Measurements from ENCODE around the gene EGR2.

The EGR2 gene

DNA sequence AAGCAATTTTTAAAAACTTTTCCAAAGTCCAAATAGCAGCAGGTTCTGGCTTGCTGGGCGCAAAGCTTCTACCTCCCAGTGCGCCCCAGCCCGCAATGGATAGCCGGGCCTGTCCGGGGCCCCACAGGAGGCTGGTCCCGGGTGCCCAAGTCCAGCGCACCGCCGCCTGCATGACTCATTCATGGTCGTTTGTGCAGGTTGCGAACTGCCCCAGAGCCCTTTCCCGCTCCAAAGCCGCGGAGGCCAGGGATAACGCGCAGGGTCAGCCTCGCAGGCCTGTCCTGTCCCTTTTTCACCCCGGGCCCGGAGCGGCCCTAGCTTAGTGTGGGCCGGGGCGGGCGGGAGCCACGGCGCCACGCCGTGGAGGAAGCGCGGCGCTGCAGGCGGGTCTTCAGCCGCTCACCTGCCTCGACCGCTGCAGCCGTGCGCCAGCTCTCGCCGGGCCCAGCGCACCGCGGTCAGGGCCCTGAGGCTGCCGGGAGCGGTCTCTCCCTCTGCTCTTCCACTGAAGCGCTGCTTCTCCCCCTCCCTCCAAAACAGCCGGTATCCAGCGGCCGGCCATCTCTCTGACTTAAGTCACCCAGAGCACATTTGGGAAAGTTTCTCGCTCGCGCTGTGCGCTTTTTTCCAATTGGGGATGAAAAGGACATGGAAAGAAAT is 1.7 kb upstream of the EGR2 start:
- DNase-seq = peak; percentile 41

DNA sequence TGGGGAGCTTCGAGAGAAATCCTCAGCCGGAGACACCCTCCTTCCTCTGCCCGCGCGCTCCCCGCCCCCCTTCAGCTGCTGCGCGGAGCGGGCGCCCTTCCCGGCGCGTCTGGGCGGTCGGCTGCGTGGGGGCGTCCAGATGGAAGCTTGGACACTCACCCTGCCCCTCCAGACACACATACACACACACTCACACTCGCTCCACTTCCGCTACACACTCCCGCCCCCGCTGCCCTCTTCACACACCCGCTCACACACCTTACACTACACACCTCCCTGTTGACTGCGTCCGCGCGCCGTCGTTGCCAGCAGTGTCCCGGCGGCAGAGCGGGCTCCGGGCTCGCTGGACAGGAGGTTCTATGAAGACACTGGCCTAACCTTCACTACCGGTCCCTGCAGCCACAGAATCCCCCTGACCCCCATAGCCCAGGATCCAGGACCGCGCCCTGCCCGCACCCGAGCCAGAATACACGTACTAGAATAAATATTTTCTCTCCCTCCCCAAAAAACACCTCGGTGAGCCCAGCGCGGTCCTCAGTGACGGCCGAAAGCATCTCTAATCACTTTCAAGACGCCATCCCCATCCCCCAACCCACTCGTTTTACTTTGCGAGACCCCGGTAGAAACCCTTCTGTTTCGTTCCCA is 1.1 kb upstream of the EGR2 start:
- no peak for DNase-seq

DNA sequence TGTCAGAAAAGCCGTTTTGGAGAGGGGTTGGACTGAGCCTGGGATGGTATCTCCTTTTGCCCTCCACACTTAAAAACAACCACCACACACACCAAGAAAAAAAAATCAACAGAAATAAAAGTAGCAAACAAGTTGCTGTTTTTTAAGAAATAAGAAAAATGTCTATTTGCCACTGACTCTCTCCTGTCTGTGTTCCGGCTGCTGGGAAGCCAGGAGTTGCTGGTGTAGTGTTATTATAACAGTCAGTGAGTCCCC is 163 bp downstream of the EGR2 start:
- DNase-seq = no peak

DNA sequence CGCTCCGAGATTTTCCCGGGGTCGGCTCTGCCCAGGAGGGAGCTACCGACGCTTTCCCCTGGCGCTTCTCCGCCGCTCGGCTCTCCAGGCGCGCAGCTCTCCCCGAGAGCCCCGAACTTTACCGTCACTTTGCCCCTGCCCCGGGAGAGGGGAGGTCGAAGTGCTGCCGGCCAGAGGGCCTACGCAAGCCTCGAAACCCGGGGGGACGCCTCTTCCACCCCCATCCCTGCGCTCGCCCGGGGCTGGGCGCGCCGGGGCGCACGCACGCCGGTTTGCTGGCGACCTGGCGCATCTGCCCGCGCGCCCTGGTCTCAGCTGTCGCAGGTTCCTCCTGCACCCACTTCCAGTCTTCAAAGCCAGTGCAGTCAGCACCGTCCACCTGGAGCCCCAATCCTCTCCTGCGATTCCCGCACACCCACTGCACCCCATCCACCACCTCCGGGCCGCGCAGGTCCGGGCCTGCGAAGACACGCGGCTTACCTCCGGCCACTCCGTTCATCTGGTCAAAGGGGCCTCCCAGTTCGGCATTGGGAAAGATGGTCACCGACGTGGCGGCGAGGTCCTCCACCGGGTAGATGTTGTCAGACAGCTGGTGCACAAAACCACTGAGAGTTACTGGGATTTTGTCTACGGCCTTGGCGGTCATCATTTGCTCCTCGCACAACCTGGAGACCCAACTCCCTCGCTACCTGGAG is 638 bp downstream of the EGR2 start:
- DNase-seq = no peak

DNA sequence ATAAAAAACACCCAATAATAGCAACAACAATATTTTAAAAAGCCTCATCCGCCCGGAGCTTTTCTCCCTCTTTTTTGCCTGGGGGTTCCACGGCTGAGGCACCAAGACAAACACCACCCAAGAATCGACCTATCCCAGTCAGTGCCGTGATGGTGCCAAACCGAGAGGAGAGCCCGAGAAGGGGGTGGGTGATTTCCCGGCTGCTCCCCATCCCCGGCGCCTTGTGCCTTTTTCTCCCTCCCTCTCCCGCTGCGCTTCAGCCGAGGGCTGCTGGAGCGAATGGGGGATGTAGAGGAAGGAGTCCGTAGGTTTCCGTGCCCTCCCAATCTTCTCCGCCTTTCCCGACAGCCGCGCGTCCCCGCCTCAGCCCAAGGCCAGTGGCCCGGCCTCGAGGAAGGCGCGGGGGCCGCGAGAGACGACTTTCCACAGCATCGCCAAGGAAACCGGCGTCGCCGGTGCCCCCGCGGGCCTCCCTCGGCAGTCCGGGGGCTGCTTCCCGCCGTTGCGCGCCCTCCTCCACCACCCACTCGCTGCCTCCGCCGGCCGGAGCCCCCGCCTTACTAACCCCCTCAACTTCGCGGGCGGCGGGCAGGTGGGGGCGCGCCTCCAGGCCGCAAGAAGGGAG is 1.3 kb downstream of the EGR2 start:
- DNase-seq = no peak

DNA sequence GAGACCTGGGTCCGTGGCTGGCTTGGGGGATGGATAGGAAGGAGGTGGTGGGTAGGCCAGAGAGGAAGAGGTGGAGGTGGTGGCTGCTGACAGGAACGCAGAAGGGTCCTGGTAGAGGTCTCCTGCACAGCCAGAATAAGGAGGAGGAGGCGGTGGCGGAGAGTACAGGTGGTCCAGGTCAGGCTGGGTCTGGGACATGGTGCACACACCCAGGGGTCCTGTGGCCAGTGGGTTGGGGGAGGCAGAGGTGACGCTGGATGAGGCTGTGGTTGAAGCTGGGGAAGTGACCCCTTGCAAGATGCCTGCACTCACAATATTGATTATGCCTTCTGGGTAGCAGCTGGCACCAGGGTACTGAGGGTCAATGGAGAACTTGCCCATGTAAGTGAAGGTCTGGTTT is 2.2 kb downstream of the EGR2 start:
- DNase-seq = no peak

DNA sequence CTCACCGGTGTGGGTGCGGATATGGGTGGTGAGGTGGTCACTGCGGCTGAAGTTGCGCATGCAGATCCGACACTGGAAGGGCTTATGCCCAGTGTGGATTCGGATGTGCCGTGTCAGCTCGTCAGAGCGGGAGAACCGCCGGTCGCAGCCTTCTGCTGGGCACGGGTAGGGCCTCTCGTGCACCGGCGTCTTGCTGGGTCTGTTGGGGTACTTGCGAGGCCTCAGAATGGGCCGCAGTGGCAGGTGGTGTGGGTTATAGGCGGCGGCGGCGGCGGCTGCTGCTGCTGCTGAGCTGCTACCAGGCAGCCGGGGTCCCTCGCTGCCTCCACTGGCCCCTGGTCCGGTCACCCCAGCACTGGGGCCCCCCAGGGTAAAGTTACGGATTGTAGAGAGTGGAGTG is 2.7 kb downstream of the EGR2 start:
- no peak for DNase-seq

DNA sequence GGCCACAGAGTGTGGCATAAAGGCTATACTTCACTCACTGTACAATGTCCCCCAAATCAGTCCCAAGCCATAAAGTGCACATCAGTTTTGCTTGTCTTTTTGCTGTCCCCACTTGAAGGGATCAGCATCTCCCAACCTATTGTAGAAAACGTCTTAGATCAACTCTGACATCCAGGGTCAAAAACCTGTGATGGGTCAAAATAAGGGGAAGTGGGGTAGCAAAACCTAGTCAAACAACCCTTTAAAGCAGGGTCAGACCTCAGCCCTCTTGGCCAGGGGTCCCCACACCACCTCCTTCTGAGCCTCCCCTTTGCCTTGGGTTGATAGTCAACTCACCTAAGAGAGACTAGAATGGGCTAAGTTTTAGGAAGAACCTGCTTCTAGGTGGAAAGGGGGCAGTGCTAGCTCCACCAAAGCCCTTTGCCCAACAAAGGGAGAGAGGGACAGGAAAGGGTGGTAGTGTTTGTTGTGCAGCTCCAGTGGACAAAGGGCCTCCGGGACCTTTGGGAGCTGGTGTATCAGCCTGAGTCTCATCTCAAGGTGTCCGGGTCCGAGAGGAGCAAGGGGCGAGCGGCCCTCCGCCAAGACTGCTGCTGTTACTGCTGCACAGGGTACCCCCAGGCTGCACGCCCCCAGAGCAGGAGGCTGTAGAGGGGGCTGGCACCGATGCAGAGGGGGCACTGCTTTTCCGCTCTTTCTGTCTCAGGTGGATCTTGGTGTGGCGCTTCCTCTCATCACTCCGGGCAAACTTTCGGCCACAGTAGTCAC is 3.3 kb downstream of the EGR2 start:
- DNase-seq = no peak

DNA sequence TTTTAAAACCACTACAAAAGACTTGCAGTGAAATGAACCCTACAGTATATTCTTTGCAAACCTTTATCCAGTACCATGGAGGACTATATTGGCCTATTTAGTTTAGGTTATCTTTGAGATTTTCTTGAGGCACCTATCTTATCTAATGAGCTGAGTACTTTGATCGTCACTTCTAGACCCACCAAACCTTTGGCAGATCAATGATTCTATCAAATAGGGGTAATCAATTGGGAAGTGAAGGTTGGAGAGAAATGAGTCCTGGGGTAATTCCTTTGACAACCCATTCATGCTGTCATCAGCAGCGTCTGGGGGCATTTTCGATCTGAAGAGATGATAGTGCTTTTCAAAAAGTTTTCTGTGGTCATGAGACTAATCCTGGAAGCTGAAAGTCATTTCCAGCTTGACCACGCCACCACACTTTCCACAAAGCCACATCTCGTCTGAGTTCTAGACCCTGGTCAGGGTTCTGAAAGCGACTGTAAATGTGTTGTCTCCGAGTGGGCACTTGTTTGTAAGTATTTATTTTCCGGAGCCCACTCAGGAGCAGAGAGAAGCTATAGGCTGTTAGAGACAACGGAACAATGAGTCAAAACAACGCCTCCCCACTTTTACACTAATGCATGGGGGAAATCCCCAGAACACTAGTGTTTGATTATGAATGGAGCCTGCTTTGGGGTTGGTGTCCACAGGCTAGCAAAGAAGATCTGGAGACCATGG is 4.8 kb downstream of the EGR2 start:
- DNase-seq = no peak

DNA sequence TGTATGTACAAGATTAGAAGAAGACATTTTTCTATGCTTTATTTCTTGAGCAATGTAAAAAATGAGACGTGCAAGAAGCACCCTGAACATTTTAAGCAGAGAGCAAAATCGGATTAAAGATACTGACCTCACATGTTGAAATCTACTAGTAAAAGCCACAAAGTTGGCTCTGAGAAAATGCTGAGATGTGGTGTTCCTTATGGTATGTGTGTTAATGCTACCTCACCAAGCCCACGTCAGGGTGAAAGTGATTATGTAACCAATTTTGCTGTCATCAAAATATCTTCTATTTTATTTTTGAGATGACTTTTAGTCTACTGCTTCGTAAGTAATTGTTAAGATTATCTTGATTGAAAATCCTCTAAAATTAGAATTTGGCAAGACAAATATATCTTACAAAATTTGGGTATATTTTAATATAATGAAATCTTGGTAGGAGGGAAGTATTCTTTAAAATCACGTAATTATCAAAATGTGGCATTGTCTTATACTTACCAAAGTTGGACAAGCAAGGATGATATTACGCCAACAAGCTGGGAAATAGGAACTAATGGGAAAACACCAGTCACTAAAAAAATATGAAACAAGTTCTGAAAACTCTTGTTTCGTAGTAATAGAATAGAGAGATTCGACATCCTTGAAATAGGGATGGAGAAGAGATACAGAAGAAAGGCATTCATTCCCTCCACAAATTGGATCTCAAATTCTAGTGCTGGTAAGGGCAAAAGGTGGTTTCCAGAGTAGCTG is 5.8 kb downstream of the EGR2 start:
- DNase-seq = no peak

DNA sequence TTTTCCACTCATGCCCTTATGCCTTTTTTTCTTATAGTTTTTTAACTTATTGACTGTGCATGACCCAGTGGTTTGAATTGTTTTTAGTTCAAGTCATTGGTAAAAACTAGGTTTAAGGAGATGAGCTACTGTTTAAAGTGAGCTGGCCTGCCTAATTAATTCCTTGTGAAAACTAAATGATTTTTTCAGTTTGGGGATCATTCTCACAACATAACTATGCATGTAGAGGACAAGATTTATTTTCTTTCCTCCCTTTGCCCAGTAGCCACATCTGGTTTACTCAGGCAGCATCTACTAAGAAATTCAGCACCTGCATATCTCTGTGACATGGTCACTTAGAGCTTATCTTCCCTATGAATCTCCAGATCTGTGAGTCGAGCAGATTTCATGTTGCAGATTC is 9.9 kb downstream of the EGR2 start:
- DNase-seq = no peak

DNA sequence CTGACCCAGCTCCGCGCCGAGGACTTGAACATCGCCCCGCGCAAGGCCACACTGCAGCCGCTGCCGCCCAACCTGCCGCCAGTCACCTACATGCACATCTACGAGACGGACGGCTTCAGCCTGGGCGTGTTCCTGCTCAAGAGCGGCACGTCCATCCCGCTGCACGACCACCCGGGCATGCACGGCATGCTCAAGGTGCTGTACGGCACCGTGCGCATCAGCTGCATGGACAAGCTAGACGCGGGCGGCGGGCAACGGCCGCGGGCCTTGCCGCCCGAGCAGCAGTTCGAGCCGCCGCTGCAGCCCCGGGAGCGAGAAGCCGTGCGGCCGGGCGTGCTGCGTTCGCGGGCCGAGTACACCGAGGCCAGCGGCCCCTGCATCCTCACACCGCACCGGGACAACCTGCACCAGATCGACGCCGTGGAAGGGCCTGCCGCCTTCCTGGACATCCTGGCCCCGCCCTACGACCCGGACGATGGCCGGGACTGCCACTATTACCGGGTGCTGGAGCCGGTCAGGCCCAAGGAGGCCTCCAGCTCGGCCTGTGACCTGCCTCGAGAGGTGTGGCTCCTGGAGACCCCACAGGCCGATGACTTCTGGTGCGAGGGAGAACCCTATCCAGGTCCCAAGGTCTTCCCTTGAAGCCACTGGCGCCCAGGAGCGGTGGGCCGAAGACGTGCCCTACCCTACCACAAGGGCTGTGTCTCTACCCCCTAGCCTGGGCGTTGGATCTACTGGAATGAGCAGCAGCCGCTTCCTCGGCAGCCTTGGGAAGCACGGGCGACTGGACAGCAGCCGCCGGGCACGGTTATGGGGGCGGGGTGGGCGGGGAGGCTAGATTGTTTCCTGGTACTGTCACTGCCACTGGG is 10.7 kb downstream of the EGR2 start:
- DNase-seq = no peak

DNA sequence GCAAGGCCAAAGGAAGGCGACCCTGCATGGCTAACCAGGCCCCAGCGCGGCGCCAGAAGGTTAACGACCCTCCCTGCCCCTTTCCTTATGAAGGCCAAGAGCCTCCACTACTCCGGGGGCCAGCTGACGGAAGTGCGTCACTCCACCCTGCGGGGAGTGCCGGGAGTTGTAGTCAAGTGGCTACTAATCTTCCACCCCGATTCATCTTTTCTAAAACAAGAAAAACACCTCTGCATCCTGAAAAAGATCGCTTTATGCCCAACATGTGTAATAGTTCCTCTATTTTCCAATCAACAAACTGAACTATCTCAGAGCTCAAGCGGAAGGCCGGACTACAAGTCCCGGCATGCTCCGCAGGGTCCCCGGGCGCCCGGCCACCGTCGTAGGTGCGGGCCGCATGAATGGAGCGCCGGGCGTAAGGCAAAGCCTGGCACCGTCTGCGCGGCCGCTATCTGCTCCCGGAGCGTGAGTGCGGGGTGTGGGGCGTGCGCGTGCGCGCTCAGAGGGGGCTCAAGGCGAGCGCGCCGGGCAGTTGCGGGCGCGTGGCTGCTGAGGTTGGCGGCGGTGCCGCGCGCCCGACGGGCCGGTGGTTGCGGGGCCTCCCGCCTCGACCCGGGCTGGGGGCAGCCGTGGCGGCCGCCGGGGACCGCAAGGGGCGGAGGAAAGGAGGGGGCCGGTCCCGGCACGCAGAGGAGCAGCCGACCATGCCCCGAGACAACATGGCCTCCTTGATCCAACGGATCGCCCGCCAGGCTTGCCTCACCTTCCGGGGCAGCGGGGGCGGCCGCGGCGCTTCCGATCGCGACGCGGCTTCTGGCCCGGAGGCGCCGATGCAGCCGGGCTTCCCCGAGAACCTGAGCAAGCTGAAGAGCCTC is 11.6 kb downstream of the EGR2 start, which contains the start of gene ADO:
ADO (plus strand) TSS at position 365 of the 875 bp plus-strand sequence; CDS start at position 705, 340 bp downstream.
- peak; percentile 75 for DNase-seq

DNA sequence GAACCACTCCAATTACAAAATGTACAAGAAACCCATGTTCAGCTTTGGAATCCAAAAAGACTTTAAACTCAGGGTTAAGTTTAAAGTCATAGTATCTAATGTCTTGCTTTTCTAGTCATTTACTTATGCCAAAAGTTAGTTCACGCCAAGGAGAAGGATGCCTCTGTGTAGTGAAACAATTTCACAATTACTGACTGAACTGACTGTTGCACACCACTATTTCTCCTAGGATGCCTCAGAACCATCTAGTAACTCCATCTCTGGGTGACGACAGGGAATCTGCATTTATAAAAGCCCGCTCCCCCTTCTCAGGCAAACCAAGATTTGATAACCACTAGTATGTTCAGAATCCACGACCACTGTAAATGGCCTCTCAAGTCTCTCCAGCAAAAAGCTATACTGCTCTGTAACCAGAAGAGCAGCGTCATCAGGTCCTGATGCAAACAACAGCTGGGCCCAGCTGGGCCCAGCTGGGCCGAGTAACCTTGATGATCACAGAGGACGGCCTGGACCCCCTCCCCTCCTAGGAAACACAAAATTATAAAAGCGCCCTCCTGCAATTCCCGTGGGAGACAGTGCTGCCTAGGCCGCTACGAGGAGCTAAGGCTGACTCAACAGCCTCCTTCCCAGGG is 12.3 kb downstream of the EGR2 start:
- no peak for DNase-seq

DNA sequence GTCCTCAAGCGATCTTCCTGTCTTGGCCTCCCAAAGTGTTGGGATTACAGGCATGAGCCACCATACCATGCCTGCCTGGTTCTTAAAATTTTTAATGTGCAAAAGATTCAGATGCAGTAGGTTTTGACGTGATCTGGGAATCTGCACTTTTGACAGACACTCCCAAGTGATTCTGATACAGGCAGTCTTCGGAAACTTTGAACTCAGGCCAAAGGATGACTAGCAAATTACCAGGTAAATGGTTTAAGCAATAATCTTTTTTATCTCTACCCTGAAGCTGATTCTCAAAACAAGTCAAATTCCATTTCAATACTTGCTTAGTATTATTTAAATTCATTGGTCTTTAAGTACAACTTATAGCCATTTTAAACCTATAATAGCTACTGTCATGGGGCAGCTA is 14.3 kb downstream of the EGR2 start:
- DNase-seq = no peak

DNA sequence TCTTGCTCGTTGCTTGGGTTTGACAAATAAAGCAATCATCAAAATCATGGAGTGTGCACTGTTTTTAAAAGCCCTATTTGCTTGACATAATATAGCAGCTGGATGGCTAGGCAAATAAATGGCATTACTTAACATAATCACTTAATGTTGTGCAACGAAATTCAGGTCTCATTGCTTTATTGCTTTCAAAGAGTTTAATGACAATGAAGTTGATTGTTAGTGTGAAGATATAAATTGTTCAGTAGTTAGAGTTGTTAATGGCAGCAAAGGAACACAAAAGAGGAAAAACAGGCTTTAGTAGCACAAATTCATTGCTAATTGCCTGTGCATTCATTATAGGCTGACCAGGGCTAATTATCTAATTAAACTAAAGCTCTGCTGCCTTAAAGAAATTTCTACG is 19.3 kb downstream of the EGR2 start:
- DNase-seq = no peak

DNA sequence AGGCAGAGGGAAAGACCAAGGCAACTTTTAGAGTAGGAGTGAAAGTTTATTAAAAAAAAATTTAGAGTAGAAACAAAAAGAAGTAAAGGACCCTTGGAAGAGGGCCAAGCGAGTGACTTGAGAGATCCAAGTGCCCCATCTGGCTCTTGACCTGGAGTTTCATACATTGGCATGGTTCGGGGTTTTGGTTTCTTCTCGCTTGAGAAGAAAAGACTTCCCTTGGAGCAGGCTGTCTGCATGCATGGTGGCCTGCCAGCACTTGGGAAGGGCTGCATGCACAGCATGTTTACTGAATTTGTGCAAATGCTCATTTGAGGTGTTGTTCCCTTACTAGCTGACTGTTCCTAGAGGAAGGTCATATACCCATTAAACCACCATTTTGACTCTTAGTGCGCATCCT is 20.4 kb downstream of the EGR2 start:
- no peak for DNase-seq

DNA sequence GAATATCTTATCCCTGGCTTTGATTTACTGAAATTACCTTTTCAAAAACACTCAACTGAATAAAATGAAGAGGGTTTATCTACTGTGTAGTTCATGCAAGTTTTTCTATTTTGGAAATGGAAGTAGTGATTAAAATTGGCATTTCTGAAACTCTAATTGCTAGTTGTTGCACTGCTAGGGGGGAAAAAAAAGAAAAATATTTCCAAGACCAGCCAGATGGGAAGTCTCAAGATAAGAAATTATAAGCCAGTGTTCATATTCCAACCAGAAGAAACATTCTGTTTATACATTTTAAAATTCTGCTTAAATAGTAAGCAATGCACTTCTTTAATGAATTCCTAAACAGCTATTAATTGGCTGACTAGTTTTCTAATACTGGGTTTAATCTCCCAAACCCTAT is 21.1 kb downstream of the EGR2 start:
- no peak for DNase-seq

DNA sequence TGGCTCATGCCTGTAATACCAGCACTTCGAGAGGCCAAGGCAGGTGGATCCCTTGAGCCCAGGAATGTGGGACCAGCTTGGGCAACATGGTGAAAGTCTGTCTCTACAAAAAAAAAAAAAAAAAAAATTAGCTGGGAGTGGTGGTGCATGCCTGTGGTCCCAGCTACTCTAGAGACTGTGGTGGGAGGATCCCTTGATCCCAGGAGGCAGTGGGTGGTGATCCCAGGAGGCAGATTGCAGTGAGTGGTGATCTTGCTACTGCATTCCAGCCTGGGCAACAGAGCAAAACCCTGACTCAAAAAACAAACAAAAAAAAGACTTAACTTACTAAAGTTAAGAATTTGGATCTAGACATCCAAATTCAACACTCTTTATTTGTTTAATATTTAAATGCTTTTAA is 21.9 kb downstream of the EGR2 start:
- DNase-seq = no peak
